ENCODE data around the gene RAB30. TPM values are rescaled to one million over a fixed set of nuclear protein-coding genes. Genes with fewer than 3 reads are reported as not detected.

Gene RAB30
- total and polyA plus RNA-seq, 9 of the 15 experiments (the other 6 are each of a cell fraction or from before 2014, with no cell fraction given) = 0.29 to 1.3 (median 1.0) TPM

DNA sequence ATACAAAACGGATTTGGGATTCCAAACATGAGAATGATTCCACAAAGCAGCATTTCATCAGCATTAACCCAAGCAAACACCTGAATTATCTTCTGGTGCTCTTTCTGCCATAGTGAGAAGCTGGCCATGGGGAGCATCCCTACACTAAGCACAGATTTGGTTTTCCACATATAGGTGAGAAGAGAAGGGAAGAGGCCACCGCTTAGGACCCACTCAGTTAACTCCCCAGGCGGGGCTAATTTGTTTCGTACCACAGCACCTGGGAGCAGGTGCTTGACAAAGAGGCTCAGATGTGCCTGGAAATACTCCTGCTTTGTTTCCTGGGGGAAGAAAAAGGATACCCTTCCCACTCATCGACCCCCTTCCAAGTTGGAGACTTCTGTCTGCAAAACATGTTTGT, 64.2 kb downstream of the RAB30 start:
- ATAC-seq = peak; percentile 11
- DNase-seq (ENCODE audit: extremely low read depth in 1 of 4, low spot score in 3 of 4) = no peak
- no peaks in the 10 kb centered on the region for H3K36me3 ChIP-seq (ENCODE audit: control insufficient read depth, insufficient read depth, low read length)
- WGBS (ENCODE audit: insufficient coverage, low coverage, missing lambda C conversion rate) = 27% methylated on average over 4 of the region's 5 CpGs
- no peak overlapping the region for H3K27ac ChIP-seq (ENCODE audit: extremely low read depth, low read depth, low read length)
- no peak for TF ChIP-seq BRF1 (IDR thresholded peaks at IDR 0.05; ENCODE audit: borderline replicate concordance, extremely low read depth, insufficient read length)
- no peak for TF ChIP-seq ZSCAN29 (IDR thresholded peaks at IDR 0.05)
- TF ChIP-seq GABPB2 (CRISPR knock-in tag; conservative IDR thresholded peaks at IDR 0.05) = no peak
- no peak for TF ChIP-seq ZNF212 (CRISPR knock-in tag; IDR thresholded peaks at IDR 0.05)
- TF ChIP-seq GTF2F1 (IDR thresholded peaks at IDR 0.05; ENCODE audit: low read depth, low read length) = no peak
- TF ChIP-seq SMAD4 (CRISPR knock-in tag; conservative IDR thresholded peaks at IDR 0.05) = no peak
- TF ChIP-seq RBFOX2 (IDR thresholded peaks at IDR 0.05; ENCODE audit: low read depth, low read length) = no peak
- TF ChIP-seq E2F3 (CRISPR knock-in tag; IDR thresholded peaks at IDR 0.05) = no peak
- TF ChIP-seq, protein P1, sequence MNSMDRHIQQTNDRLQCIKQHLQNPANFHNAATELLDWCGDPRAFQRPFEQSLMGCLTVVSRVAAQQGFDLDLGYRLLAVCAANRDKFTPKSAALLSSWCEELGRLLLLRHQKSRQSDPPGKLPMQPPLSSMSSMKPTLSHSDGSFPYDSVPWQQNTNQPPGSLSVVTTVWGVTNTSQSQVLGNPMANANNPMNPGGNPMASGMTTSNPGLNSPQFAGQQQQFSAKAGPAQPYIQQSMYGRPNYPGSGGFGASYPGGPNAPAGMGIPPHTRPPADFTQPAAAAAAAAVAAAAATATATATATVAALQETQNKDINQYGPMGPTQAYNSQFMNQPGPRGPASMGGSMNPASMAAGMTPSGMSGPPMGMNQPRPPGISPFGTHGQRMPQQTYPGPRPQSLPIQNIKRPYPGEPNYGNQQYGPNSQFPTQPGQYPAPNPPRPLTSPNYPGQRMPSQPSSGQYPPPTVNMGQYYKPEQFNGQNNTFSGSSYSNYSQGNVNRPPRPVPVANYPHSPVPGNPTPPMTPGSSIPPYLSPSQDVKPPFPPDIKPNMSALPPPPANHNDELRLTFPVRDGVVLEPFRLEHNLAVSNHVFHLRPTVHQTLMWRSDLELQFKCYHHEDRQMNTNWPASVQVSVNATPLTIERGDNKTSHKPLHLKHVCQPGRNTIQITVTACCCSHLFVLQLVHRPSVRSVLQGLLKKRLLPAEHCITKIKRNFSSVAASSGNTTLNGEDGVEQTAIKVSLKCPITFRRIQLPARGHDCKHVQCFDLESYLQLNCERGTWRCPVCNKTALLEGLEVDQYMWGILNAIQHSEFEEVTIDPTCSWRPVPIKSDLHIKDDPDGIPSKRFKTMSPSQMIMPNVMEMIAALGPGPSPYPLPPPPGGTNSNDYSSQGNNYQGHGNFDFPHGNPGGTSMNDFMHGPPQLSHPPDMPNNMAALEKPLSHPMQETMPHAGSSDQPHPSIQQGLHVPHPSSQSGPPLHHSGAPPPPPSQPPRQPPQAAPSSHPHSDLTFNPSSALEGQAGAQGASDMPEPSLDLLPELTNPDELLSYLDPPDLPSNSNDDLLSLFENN (IDR thresholded peaks at IDR 0.05; ENCODE audit: low read depth in 2 of 2, low read length in 2 of 2) = no peak
- no peak for TF ChIP-seq ELF4 (CRISPR knock-in tag; IDR thresholded peaks at IDR 0.05)
- no peak for TF ChIP-seq ZNF561 (CRISPR knock-in tag; conservative IDR thresholded peaks at IDR 0.05)
- H3K4me1 ChIP-seq (replicated peaks in 1 of 2; ENCODE audit: control insufficient read depth in 2 of 2, insufficient read depth in 2 of 2, low read length in 2 of 2) = peaks cover 13 to 27% of the 10 kb centered on the region in 2 experiments; a peak in 4 of 5 replicates
- no peaks in the 10 kb centered on the region for H3K79me2 ChIP-seq (ENCODE audit: control insufficient read depth, insufficient read depth, low read length)
- no peak for FAIRE-seq
- intact Hi-C loops (cut with micrococcal nuclease) (loop anchor here (5.0 kb wide), 2 partner anchors 65 to 100 kb away; partner anchors contain the start of gene RAB30), in situ Hi-C loops (cut with MboI) (no loop called here)
- H3K4me3 ChIP-seq = no peak overlapping the region
- BruUV-seq (replicated peaks) = no TSS peak
- no peaks in the 10 kb centered on the region for H3K9me3 ChIP-seq (replicated peaks; ENCODE audit: control insufficient read depth, insufficient read depth, low read depth, low read length)
- H3K9me1 ChIP-seq (ENCODE audit: control insufficient read depth, insufficient read depth, low read length) = no peaks in the 10 kb centered on the region
- H2AFZ ChIP-seq (ENCODE audit: low read depth, low read length) = peak overlapping the region; percentile 88; the same call in 1 of the 2 replicates
- H3K9ac ChIP-seq (ENCODE audit: insufficient read depth in 1 of 2, low read depth in 2 of 2, low read length in 2 of 2) = no peak overlapping the region
- no peaks in the 10 kb centered on the region for H3K27me3 ChIP-seq (ENCODE audit: control insufficient read depth in 2 of 2, insufficient read depth in 2 of 2, low read length in 2 of 2)
- H3K4me2 ChIP-seq (ENCODE audit: insufficient read depth, low read length) = peak overlapping the region; percentile 15; the same call in 1 of the 2 replicates
- no peaks in the 10 kb centered on the region for H4K20me1 ChIP-seq (replicated peaks; ENCODE audit: control insufficient read depth, insufficient read depth, low read length)
- CTCF ChIA-PET (ENCODE audit: low intra/inter-chr PET ratio) = no interaction called here
- POLR2A ChIA-PET = interaction anchor here (0.9 to 1.5 kb wide), 7 partner anchors 10 to 150 kb away, joined by 3 to 7 read pairs (median 3); partner anchors contain the start of gene PCF11
